HUES64 (cell line): ENCODE data around the gene OR1S1. TPM values are rescaled to one million over a fixed set of nuclear protein-coding genes. Genes with fewer than 3 reads are reported as not detected.
"Not testable (repeated sequence)": the region's sequence is repeated elsewhere in the genome, so short reads cannot be mapped to it uniquely, and the experiment has no call there.

Experiments used
- H3K27ac ChIP-seq: 2 replicates; pipeline ENCODE4 v1.7.0; 2013; ENCODE audit warnings: low read depth, low read length, inconsistent platforms
- H3K27me3 ChIP-seq: 2 replicates; pipeline ENCODE4 v1.6.1; 2013; ENCODE audit warnings: mild to moderate bottlenecking, low read length; ENCODE audit not compliant: insufficient read depth
- H3K36me3 ChIP-seq: 2 replicates; pipeline ENCODE4 v1.6.1; 2013; ENCODE audit warnings: mild to moderate bottlenecking, low read length; ENCODE audit not compliant: insufficient read depth
- H3K4me1 ChIP-seq: 2 replicates; pipeline ENCODE4 v1.6.1; 2013; ENCODE audit warnings: mild to moderate bottlenecking, low read length, moderate library complexity; ENCODE audit not compliant: insufficient read depth
- H3K4me3 ChIP-seq: 2 replicates; pipeline ENCODE4 v1.5.1; 2013; ENCODE audit warnings: mild to moderate bottlenecking, low read length, moderate library complexity
- H3K9ac ChIP-seq: 2 replicates; pipeline ENCODE4 v1.6.1; 2013; ENCODE audit warnings: mild to moderate bottlenecking, low read depth, low read length
- H3K9me3 ChIP-seq: 2 replicates; pipeline ENCODE4 v1.6.1; 2013; ENCODE audit warnings: low read depth, low read length; ENCODE audit not compliant: insufficient read depth
- WGBS: fragments of 150-250, 120-280 bp; methylation state at CpG from one replicate; pipeline ENCODE4 v1.1.7; 2013; ENCODE audit warnings: missing lambda C conversion rate; 5-methylcytosine and 5-hydroxymethylcytosine counted together
- polyA plus RNA-seq, 2 experiments: library from polyadenylated mRNA; stranded (reverse); fragments of 50-300 nt; gene quantifications; one replicate each; pipeline ENCODE4 v1.2.3, GENCODE V29; 2013

Gene OR1S1
- not detected for polyA plus RNA-seq (2013, experiment 1 of 2)
- not detected for polyA plus RNA-seq (2013, experiment 2 of 2)

- not testable (repeated sequence) for H3K27ac ChIP-seq, H3K4me3 ChIP-seq, H3K4me1 ChIP-seq, H3K9me3 ChIP-seq, H3K9ac ChIP-seq, H3K36me3 ChIP-seq, H3K27me3 ChIP-seq
- WGBS, result 69% methylated on average over 1 of the region's 2 CpGs
These were observed at the start of gene OR1S1 for GRCh38 chr11:58212420-58212819. OR1S1 (plus strand) TSS chr11:58212720.

GRCh38 chr11:58164389-58164788, 48.1 kb upstream of the OR1S1 start:
- no peaks in the 10 kb centered on the region for H3K36me3 ChIP-seq
- H3K9me3 ChIP-seq, result no peaks in the 10 kb centered on the region
- no peaks in the 10 kb centered on the region for H3K27me3 ChIP-seq
- 96% methylated on average over 2 of the region's 4 CpGs for WGBS
- no peak overlapping the region for H3K4me3 ChIP-seq
- no peak overlapping the region for H3K9ac ChIP-seq
- H3K27ac ChIP-seq, result no peak overlapping the region
- H3K4me1 ChIP-seq, result peaks cover 5% of the 10 kb centered on the region; the same call in 1 of the 2 replicates

GRCh38 chr11:58164990-58165389, 47.5 kb upstream of the OR1S1 start:
- Histone ChIP-seq H3K4me1 (peaks cover 5% of the 10 kb centered on the region; the same call in 1 of the 2 replicates), H3K9me3 (no peaks in the 10 kb centered on the region), H3K27me3 (no peaks in the 10 kb centered on the region), H3K36me3 (no peaks in the 10 kb centered on the region), H3K27ac (no peak overlapping the region), H3K9ac (no peak overlapping the region), H3K4me3 (no peak overlapping the region)
- WGBS, result 100% methylated on average over 1 of the region's 1 CpG

GRCh38 chr11:58165504-58166106, 46.9 kb upstream of the OR1S1 start:
- Histone ChIP-seq H3K36me3 (no peaks in the 10 kb centered on the region), H3K27me3 (no peaks in the 10 kb centered on the region), H3K9me3 (no peaks in the 10 kb centered on the region), H3K9ac (no peak overlapping the region), H3K4me1 (peaks cover 5% of the 10 kb centered on the region; the same call in 1 of the 2 replicates), H3K27ac (no peak overlapping the region), H3K4me3 (no peak overlapping the region)
- 88% methylated on average over 7 of the region's 7 CpGs for WGBS

GRCh38 chr11:58177409-58178054, 35.0 kb upstream of the OR1S1 start:
- no peak overlapping the region for H3K4me3 ChIP-seq
- H3K9me3 ChIP-seq, result no peaks in the 10 kb centered on the region
- no peaks in the 10 kb centered on the region for H3K36me3 ChIP-seq
- H3K9ac ChIP-seq, result no peak overlapping the region
- no peak overlapping the region for H3K27ac ChIP-seq
- H3K4me1 ChIP-seq, result no peaks in the 10 kb centered on the region
- WGBS, result 65% methylated on average over 4 of the region's 5 CpGs
- no peaks in the 10 kb centered on the region for H3K27me3 ChIP-seq

- H3K27me3 ChIP-seq, result no peaks in the 10 kb centered on the region
These were observed 34.1 kb upstream of the OR1S1 start for GRCh38 chr11:58178444-58178843.

GRCh38 chr11:58179648-58180047, 32.9 kb upstream of the OR1S1 start:
- H3K36me3 ChIP-seq, result no peaks in the 10 kb centered on the region
- H3K27ac ChIP-seq, result no peak overlapping the region
- WGBS, result 88% methylated on average over 7 of the region's 7 CpGs
- H3K9ac ChIP-seq, result no peak overlapping the region
- H3K27me3 ChIP-seq, result no peaks in the 10 kb centered on the region
- no peaks in the 10 kb centered on the region for H3K4me1 ChIP-seq
- H3K4me3 ChIP-seq, result no peak overlapping the region
- no peaks in the 10 kb centered on the region for H3K9me3 ChIP-seq

More at GRCh38 chr11:58178444-58178843, 34.1 kb upstream of the OR1S1 start:
- 86% methylated on average over 6 of the region's 6 CpGs for WGBS
- Histone ChIP-seq H3K4me1 (no peaks in the 10 kb centered on the region), H3K9ac (no peak overlapping the region), H3K4me3 (no peak overlapping the region), H3K36me3 (no peaks in the 10 kb centered on the region), H3K9me3 (no peaks in the 10 kb centered on the region), H3K27ac (no peak overlapping the region)

- no peaks in the 10 kb centered on the region for H3K9me3 ChIP-seq
- no peak overlapping the region for H3K27ac ChIP-seq
- H3K27me3 ChIP-seq, result no peaks in the 10 kb centered on the region
- WGBS, result 78% methylated on average over 4 of the region's 4 CpGs
- no peaks in the 10 kb centered on the region for H3K36me3 ChIP-seq
- H3K4me3 ChIP-seq, result no peak overlapping the region
- no peak overlapping the region for H3K9ac ChIP-seq
- no peaks in the 10 kb centered on the region for H3K4me1 ChIP-seq
These were observed 25.6 kb upstream of the OR1S1 start for GRCh38 chr11:58186938-58187337.

- Histone ChIP-seq H3K36me3 (no peaks in the 10 kb centered on the region), H3K27ac (no peak within 1 kb of the TSS), H3K4me1 (no peaks in the 10 kb centered on the region), H3K9ac (no peak within 1 kb of the TSS), H3K9me3 (no peaks in the 10 kb centered on the region), H3K27me3 (no peaks in the 10 kb centered on the region), H3K4me3 (no peak within 1 kb of the TSS)
- 73% methylated on average over 2 of the region's 2 CpGs for WGBS
These were observed 23.8 kb upstream of the OR1S1 start, which contains the start of gene OR9Q2 for GRCh38 chr11:58188770-58189169. OR9Q2 (plus strand) TSS chr11:58189070; CDS start chr11:58190491, 1,421 bp downstream.

- WGBS, result 79% methylated on average over 2 of the region's 3 CpGs
- 0 out of 2 replicates have a peak, but pooled peaks cover under 1% of the 10 kb centered on the region for H3K9me3 ChIP-seq
- H3K9ac ChIP-seq, result no peak overlapping the region
- H3K36me3 ChIP-seq, result no peaks in the 10 kb centered on the region
- no peaks in the 10 kb centered on the region for H3K27me3 ChIP-seq
- H3K4me1 ChIP-seq, result no peaks in the 10 kb centered on the region
- no peak overlapping the region for H3K27ac ChIP-seq
- no peak overlapping the region for H3K4me3 ChIP-seq
These were observed 20.3 kb upstream of the OR1S1 start for GRCh38 chr11:58192229-58192628.

- no peaks in the 10 kb centered on the region for H3K4me1 ChIP-seq
- peaks cover 12% of the 10 kb centered on the region; the same call in 1 of the 2 replicates for H3K9me3 ChIP-seq
- H3K9ac ChIP-seq, result no peak overlapping the region
- no peak overlapping the region for H3K27ac ChIP-seq
- no peaks in the 10 kb centered on the region for H3K36me3 ChIP-seq
- H3K4me3 ChIP-seq, result no peak overlapping the region
- no peaks in the 10 kb centered on the region for H3K27me3 ChIP-seq
These were observed 19.1 kb upstream of the OR1S1 start for GRCh38 chr11:58193391-58193790.
